VCaP (cell line): ENCODE data around the gene TTYH1.

Experiments used
- H3K27ac ChIP-seq: fragments of 450-650 bp; 2 replicates; pipeline ENCODE4 v1.5.1; 2017
- TF ChIP-seq, protein P1 (sequence below): fragments of 450-650 bp; conservative IDR thresholded peaks from 2 replicates; pipeline ENCODE4 v1.5.1; 2017; ENCODE audit warnings: mild to moderate bottlenecking, moderate library complexity

The TTYH1 gene

DNA sequence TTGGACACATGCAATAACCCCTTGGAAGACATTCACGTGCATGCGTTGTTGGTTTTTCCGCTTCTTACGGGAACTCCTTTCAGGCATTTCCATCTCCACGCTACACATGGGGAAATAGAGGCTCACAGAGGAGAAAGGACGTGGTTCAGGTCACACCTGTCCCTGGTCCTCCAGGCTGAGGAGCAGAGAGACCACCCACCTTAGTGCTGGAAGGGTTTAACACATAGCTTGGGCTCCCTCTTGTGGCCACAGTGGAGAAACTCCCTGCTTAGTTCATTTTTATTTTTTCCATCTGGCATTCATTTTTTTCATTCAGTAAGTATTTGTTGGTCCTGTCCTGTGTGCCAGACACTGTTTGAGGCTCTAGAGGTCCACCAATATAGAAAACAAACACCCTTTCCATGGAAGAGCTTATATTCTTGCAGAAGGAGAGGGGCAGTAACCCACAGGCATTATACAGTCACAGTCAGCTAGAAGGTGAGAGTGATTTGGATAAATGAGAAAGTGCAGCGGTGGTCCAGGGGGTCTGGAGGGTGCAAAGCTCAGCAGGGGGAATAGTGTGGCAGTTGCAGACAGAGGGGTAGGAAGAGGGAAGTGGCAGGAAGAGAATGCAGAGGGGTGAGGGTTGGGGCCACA lies 24.2 kb upstream of the TTYH1 start:
- TF ChIP-seq, protein P1, sequence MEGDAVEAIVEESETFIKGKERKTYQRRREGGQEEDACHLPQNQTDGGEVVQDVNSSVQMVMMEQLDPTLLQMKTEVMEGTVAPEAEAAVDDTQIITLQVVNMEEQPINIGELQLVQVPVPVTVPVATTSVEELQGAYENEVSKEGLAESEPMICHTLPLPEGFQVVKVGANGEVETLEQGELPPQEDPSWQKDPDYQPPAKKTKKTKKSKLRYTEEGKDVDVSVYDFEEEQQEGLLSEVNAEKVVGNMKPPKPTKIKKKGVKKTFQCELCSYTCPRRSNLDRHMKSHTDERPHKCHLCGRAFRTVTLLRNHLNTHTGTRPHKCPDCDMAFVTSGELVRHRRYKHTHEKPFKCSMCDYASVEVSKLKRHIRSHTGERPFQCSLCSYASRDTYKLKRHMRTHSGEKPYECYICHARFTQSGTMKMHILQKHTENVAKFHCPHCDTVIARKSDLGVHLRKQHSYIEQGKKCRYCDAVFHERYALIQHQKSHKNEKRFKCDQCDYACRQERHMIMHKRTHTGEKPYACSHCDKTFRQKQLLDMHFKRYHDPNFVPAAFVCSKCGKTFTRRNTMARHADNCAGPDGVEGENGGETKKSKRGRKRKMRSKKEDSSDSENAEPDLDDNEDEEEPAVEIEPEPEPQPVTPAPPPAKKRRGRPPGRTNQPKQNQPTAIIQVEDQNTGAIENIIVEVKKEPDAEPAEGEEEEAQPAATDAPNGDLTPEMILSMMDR: peak; percentile 90
- H3K27ac ChIP-seq: no peak overlapping the region

DNA sequence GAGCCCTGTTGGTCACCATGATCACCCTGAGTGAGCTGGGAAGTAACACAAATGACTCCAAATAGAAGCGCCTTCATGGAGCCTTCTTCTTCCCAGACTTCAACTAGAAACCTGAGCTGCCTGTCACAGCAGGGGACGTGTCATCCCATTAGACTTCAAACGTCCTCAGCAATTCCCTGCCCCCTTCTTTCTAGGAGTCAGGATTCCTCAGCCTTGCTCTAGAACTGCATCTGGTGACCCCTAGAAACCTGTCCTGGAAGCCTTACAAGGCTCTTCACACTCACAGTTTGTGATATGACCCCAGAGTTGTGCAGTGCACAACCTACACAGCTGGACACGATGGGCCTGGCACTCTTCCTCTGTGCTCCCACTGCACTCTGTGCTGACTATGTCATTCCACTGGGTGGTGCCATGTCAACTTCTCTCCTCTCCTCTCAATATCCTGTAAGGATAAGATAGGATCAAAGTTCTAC lies 23.6 kb upstream of the TTYH1 start:
- H3K27ac ChIP-seq: no peak overlapping the region
- TF ChIP-seq, protein P1: no peak

DNA sequence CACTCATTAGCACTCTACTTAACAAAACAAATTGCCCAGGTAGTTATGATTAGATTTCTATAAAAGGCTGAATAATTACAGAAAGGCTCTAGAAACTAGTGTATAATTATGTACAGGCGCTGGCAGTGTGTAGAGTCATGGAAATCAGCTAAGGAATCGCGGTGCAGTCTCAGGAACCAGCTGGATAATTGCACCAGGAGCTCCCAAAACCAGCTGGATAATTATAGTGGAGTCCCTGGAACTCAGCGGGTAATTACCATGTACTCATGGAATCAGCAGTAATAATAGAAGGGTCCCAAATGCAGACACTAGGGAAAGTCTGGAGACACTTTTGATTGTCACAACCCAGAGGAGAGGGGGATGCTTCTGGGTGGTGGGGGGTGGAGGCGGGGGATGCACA lies 23.2 kb upstream of the TTYH1 start:
- TF ChIP-seq, protein P1: no peak
- no peak overlapping the region for H3K27ac ChIP-seq

DNA sequence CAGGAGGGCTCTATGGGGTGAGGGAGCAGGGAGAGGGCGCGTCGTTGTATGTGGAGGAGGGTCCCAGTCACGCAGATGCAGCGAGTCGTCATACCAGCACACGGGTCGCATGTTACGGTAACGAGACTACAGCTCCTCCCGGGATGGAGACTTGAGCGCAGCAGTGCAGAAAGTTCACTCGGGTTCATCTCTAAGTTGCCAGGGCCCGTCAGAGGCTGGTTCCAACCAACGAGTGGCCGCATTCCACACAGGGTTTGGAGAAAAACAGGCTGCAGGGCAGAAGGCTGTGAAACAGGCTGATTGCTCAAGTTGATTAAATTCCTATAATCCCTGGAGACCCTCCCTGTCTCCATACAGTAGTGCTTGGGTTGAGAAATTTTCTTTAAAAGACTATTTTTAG lies 21.9 kb upstream of the TTYH1 start:
- TF ChIP-seq, protein P1: no peak
- no peak overlapping the region for H3K27ac ChIP-seq

DNA sequence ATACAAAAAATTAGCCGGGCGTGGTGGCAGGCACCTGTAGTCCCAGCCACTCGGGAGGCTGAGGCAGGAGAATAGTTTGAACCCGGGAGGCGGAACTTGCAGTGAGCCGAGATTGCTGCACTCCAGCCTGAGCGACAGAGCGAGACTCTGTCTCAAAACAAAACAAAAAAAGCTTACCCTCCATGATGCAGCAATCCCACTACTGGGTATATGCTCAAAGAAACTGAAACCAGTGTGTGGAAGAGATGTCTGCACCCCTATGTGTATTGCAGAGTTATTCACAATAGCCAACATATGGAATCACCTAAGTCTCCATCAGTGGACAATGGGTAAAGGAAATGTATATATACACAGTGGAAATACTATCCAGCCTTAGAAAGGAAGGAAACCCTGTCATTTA lies 19.6 kb upstream of the TTYH1 start:
- no peak overlapping the region for H3K27ac ChIP-seq
- TF ChIP-seq, protein P1: no peak

DNA sequence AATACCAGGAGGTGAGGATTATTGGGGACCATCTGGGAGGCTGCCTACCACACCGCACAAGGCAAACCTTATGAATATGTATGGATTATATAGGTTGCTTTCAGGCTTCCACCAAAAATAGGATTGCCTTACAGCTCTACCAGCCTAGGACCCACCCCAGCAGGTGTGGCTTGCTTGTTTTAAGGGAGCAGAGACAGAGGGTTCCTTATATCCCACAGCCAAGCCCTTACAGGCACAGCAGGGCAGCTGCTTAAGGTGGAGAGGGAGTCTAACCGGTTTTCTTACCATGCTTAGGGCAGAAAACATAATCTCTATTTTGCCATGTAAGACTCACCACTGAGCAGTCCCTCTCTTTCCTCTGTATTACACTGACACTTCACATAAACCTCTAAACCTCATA lies 16.1 kb upstream of the TTYH1 start:
- TF ChIP-seq, protein P1: no peak

DNA sequence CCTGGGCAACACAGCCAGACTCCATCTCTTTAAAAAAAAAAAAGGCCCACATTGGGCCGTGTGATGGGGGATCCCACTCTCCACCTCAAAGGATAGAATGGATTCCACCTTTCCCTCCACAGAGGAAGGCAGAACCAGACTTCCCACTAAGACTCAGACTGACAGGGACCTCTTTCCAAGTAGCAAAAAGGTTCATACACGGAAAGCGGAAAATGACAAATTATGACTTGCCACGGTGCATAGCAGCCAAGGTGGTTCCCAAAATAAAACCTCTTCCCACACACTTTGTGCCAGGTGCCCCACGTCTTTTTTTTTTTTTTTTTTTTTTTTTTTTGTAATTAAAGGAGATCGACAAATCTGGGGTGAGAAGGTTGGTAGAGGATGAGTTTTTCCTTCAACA lies 14.4 kb upstream of the TTYH1 start:
- no peak overlapping the region for H3K27ac ChIP-seq
- TF ChIP-seq, protein P1: no peak

More for the DNA sequence above, 16.1 kb upstream of the TTYH1 start:
- H3K27ac ChIP-seq: no peak overlapping the region
